ENCODE measurements around the gene NXPE3.
"Not testable (repeated sequence)": the region's sequence is repeated elsewhere in the genome, so short reads cannot be mapped to it uniquely, and the experiment has no call there.

Gene NXPE3

DNA sequence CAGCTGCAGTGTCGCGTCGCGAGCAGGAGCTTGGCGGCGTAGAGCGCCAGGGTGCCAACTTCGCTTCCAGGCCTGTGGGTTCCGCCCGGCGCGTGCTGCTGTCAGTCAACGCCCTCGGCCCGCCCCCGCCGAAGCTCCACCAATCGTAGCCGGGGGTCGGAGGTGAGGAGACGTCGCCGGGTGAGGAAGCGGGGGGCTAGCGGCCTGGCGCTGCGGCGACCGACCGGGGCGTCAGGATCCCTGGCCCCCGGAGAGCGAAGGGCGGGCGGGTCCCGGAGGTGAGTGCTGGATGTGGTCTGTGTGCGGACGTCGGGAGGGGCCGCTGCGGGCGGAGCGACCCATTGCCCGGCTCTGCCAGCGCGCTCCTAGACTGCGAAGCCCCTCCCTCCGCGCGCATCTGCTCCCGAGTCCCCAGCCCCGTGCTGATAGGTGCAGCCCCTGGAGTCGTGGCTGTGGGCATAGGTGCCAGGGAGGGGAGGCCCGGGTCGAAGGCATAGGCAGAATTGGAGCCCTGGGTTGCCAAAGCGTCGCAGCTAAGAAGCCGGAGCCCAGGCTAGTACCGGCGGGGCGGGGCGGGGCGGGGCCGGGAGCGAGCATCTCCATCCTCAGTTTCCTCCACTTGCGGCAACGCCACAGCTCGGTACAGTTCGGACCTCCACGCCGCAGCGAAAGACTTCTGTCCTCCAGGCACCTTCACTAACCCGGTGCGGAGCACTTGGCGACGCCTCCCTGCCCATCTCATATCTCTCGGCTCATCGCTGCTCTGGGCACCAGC, at the start of gene NXPE3:
Gene NXPE3, plus strand, starts transcription at position 165 of the 775 bp plus-strand sequence. CDS start 6,386 bp downstream, outside the sequence.
- no peak for DNase-seq (ENCODE audit: low read depth, low spot score)

DNA sequence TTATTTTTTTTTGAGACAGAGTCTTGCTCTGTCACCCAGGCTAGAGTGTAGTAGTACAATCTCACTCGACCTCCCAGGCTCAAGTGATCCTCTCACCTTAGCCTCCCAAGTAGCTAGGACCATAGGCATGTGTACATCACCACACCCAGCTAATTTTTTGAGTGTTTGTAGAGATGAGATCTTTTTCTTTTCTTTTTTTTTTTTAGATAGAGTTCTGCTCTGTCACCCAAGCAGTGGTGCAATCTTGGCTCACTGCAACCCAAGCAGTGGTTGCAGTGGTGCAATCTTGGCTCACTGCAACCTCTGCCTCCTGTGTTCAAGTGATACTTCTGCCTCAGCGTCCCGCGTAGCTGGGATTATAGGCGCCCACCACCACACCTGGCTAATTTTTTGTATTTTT, 49.4 kb upstream of the NXPE3 start:
- DNase-seq (ENCODE audit: low read depth, low spot score), result no peak

DNA sequence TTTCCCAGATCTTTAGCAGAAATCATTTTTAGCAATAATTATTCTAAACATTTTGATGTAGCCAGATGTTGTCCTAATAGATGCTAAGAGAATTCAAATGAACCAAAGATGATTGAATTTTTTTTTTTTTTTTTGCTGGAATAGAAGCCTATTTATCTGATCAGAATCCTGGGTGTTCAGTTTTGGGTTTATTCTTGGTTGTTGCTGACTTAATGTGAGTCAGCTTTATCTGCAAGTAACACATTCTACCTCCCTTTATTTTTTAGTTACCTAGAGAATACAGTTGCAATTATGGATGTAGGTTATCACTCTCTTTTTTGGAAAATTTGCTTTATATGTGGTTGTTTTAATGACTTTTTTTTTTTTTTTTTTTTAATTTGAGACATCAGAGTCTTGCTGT, 48.2 kb upstream of the NXPE3 start:
- no peak for DNase-seq (ENCODE audit: low read depth, low spot score)

DNA sequence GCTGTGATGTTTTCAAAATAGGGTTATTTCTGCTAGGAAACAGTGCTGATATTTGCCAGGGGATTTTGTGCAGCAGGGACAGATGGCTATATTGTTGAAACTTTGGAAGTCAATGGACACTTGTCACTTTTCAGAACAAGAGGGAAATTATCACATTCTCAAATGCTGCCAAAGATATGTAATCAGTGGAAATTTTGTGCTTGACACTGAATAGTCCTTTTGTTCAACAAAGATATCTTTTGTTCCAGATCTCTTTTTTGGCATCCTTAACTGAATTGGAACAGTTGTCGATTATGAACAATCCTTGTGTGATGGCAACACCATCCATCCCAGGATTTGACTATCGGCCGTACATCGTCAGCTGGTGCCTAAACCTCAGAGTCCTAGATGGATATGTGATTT, 46.8 kb upstream of the NXPE3 start:
- DNase-seq (ENCODE audit: low read depth, low spot score), result no peak

DNA sequence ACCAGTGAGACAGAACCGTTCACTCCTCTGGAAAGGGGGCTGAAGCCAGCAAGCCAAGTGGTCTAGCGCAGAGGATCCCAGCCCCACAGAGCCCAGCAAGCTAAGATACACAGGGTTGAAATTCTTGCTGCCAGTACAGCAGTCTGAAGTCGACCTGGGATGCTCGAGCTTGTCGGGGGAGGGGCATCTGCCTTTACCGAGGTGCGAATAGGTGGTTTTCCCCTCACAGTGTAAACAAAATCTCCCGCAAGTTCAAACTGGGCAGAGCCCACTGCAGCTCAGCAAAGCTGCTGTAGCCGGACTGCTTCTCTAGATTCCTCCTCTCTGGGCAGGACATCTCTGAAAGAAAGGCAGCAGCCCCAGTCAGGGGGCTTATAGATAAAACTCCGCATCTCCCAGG, 43.2 kb upstream of the NXPE3 start:
- DNase-seq (ENCODE audit: low read depth, low spot score), result no peak

DNA sequence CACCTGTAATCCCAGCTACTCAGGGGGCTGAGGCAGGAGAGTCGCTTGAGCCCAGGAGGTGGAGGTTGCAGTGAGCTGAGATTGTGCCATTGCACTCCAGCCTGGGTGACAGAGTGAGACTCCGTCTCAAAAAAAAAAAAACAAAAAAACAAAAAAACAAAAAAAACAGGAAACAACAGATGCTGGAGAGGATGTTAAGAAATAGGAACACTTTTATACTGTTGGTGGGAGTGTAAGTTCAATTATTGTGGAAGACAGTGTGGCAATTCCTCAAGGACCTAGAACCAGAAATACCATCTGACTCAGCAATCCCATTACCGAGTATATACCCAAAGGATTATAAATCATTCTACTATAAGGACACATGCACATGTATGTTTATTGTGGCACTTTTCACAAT, 37.1 kb upstream of the NXPE3 start:
- DNase-seq (ENCODE audit: low read depth, low spot score), result not testable (repeated sequence)

DNA sequence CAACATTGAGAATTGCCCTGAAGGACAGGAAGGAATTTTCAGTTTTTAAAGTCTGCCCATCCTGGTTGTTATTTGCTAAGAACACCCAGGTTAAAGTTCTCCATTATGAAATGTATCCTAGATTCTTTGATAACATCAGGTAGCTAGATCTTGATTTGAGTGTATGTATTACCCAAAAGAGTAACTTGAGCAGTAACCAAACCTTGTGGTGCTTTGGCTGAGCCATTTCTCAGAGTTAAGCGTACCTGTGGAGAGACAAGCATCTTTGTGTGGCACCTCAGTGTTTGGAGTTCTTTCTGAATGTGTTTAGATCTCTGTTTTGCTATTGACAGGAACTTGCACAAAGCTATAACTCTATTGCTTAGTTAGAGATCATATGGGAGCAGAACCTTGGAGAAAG, 34.2 kb upstream of the NXPE3 start:
- no peak for DNase-seq (ENCODE audit: low read depth, low spot score)

DNA sequence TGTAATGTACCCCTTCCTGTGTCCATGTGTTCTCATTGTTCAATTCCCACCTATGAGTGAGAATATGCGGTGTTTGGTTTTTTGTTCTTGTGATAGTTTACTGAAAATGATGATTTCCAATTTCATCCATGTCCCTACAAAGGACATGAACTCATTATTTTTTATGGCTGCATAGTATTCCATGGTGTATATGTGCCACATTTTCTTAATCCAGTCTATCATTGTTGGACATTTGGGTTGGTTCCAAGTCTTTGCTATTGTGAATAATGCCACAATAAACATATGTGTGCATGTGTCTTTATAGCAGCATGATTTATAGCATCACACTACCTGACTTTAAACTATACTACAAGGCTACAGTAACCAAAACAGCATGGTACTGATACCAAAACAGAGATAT, 33.1 kb upstream of the NXPE3 start:
- not testable (repeated sequence) for DNase-seq (ENCODE audit: low read depth, low spot score)

DNA sequence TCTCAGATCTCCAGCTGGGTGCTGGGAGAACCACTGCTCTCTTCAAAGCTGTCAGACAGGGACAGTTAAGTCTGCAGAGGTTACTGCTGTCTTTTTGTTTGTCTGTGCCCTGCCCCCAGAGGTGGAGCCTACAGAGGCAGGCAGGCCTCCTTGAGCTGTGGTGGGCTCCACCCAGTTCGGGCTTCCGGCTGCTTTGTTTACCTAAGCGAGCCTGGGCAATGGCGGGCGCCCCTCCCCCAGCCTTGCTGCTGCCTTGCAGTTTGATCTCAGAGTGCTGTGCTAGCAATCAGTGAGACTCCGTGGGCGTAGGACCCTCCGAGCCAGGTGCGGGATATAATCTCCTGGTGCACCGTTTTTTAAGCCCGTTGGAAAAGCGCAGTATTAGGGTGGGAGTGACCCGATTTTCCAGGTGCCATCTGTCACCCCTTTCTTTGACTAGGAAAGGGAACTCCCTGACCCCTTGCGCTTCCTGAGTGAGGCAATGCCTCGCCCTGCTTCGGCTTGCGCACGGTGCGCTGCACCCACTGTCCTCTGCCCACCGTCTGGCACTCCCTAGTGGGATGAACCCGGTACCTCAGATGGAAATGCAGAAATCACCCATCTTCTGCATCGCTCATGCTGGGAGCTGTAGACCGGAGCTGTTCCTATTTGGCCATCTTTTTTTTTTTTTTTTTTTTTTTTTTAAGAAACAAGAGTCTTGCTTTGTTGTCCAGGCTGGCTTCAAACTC, 25.5 kb upstream of the NXPE3 start:
- not testable (repeated sequence) for DNase-seq (ENCODE audit: low read depth, low spot score)

DNA sequence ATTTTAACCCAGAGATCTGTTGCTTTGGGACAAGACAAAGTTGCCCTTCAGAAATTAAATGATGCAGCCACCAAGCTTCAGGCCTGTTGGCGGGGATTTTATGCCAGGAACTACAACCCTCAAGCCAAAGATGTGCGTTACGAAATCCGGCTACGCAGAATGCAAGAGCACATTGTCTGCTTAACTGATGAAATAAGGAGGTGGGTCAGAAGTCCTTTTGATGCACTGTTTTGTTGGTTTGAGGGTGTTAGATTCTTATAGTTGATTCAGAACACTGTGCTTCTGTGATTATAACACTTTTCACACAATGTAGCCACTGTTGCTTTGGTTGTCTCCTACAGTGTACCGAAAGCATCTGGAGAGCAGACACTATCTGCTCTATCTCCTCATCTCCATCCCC, 20.8 kb upstream of the NXPE3 start:
- no peak for DNase-seq (ENCODE audit: low read depth, low spot score)

DNA sequence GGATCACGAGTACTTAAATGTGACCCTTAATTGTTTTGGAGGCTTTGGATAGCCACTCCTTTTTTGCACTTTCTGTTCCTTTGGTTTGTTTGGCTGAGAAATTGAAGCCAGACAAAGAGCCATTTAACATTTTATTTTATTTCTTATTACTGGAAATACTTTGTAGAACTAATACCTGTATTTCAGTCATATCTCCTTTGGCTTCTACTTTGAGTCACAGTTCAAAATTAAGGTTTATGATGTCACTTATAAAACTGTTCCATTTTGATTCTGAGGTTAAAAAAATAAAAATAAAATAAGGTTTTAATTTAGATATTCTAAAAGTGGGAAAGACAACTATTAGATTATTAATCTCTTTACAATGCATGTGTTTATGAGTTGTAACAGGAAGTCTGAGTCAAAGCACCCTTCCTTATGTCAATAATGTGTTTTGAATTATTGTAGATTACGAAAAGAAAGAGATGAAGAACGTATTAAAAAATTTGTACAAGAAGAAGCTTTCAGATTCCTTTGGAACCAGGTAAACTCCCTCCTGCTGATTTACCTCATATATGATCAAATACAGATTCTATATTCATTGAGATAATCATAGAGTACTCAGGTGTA, 16.9 kb upstream of the NXPE3 start:
- DNase-seq (ENCODE audit: low read depth, low spot score), result no peak

DNA sequence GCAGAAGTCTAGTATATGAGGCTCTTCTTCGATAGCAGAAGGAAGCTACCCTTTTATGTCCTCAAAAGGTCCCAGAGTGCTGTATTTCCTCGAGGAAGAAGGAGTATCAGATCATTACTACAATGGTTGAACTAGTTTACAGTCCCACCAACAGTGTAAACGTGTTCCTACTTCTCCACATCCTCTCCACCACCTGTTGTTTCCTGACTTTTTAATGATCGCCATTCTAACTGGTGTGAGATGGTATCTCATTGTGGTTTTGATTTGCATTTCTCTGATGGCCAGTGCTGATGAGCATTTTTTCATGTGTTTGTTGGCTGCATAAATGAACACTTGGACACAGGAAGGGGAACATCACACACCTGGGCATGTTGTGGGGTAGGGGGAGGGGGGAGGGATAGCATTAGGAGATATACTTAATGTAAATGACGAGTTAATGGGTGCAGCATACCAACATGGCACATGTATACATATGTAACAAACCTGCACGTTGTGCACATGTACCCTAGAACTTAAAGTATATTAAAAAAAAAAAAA, 1.2 kb upstream of the NXPE3 start:
- not testable (repeated sequence) for DNase-seq (ENCODE audit: low read depth, low spot score)

DNA sequence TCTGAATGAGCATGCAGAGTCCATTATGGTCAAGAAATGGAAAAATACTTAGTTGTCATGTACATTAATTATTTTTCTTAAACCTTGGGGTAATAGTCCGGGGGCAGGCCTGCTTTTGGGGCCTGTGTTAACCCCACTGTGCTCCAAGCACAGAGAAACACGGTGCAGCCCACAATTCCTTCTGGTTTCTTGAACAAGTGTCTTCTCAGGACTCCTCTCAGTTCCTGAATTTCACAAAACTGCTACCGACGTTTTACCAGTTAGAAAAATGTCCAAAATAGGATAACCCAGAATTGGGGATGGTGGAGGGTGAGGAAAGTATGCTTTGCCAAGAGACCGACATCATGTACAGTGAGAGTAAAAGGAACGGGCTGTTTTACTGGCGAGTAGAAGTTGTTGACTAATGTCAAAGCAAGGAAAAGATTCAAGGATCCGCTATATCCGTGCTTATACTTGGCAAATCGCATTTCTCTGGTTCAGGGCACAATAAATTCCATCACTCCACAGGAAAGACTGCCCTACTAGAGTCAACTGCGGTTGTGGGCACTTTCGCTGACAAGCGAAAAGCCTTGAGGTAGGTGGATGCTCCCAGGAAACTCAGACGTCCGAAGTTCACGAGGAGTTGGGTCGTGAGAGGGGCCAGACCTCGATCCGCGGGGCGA, 495 bp upstream of the NXPE3 start:
- no peak for DNase-seq (ENCODE audit: low read depth, low spot score)

DNA sequence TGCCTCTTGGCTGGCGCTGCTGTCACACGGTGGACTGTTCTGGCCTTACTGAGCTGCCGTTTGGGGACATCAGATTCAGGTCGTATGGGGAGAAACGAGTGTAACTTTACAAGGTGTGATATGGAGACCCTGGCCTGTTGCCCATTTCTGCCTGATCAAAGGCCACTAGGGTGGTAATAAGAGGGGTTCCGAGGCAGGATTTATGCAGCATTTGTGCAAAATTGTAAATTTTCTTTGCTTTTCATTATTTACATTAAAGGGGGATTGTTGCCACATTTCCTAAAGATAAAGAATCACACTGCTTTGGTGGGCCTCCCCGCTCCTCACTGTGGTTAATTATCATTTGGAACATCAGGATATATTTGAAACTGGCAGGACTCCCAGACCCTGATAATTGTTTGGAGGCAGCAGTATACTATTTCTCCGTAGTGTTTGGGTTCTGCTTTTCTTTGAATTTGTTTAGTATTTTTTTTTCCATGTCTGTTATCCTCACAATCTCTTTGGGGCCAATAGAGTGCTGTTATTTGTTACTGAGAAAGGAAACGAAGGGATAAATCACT, 891 bp downstream of the NXPE3 start:
- DNase-seq (ENCODE audit: low read depth, low spot score), result no peak

DNA sequence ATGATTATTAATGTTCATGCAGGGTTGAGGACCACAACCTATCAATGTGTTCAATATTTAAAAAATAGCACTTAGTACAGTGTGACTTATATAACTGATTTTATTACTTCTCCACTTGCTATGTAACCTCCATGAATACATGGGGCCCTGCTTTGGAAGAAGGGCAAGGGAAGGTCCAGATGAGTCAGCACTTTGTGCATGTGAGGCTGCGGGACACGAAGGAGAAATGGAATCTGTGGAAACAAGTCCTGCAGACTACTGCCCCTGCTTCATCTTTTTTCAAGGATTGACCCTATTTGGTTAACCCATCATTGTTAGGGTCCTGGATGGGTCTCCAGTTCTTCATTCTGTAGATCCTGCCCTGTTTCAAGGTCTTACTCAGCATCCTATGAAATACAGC, 1.6 kb downstream of the NXPE3 start:
- DNase-seq (ENCODE audit: low read depth, low spot score), result peak; percentile 33

DNA sequence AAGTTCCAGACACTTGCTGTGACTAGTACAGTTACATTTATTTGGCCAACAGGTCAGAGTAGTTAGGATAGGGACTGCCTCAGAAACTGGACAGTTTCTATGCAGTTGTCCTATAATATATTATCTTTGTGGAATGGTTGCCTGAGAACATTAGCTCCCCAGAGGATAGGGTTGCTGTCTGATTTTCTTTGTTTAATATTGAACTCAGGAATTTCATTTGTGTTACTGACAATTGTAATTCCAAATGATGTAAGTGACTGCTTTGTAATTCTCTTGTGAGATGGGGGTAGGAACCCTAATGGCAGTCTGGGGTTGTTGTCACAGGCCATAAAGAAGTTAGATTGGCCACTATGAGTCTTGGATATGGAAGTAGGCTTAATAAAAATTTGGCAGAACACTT, 2.2 kb downstream of the NXPE3 start:
- no peak for DNase-seq (ENCODE audit: low read depth, low spot score)

DNA sequence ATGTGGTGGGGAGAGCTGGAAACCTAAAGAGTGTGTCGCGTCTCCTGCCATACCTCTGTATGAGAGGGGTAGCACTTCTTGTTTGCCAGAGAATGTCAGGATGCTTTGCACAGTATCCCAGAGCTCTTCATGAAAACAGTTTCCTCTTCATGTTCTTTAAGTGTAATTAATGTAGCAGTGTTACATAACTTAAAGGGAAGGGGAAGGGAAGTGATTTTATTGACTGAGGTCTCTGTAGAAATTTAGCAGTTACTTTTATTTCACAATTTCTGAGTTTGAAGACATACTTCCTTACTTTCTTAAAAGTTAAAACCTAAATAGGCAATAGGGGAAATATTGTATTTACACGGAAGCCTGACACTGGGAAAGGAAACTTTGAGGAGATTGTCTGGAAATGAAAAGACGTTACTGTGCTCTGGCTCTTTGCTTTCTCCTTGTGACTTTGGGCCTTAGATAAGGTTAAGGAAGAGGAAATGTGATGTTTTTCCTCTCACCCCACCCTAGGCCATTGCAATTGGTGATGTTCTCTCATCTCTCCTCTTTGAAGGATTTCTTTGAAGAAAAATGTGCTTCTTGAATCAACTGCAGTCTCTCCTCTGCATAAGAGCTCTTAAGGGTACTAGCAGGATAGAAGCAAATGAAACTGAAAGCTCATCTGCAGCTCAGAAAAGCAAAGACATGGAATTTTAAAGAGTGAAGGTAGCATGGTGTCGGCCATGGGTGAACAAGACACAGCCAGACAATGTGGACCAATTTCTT, 6.0 kb downstream of the NXPE3 start:
- no peak for DNase-seq (ENCODE audit: low read depth, low spot score)

DNA sequence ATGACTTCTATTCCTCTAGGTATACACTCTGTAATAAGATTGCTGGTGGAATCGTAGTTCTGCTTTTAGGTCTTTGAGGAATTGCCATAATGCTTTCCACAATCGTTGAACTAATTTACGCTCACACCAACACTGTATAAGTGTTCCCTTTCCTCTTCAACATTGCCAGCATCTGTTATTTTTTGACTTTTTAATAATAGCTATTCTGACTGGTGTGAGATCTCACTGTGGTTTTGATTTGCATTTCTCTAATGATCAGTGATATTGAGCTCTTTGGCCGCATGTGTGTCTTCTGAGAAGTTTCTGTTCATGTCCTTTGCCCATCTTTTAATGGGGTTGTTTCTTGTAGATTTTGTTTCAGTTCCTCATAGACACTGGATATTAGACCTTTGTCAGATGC, 12.8 kb downstream of the NXPE3 start:
- no peak for DNase-seq (ENCODE audit: low read depth, low spot score)

DNA sequence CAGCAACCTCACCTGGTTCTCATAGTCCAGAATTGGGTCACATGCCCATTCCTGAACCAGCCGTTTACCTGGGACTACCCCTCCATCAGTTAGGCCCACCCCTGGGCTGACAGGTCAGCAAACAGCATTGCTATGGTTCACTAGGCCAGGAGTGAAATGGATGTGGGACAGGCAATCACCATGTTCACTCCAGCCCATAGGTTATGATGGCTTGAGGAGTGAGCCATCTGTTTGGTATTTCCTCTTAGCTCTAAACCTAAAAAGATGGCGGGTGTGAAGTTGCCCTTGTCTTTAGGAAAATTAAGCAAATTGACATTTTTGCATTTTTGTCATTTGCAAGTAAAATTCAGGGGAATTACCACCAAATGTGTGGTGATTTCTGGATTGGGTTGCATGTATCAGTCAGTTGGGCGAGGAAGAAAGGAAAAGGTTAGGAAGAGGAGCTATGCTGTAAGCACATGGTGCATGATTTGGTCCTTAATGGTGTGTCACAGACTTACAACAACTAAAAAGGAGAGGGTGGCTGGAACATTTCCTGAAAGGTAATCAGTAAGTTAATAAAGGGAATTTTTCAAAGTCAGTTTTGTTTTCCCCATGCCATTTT, 17.2 kb downstream of the NXPE3 start:
- DNase-seq (ENCODE audit: low read depth, low spot score), result no peak

DNA sequence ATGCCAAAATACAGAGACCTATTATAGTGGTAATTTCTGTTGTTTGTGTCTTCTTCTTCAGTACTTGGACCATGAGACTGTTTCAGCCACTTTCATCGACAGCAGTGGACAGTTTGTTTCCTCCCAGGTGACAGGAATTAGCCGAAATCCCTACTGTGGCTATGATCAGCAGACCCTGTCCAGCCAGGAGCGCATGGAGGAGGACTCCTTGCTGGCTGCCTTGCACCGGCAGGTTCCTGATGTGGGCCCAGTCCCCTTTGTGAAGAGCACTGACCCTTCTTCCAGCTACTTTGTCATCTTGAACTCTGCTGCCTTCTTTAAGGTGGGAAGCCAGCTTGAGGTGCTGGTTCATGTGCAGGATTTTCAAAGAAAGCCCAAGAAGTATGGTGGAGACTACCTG, 22.2 kb downstream of the NXPE3 start:
- no peak for DNase-seq (ENCODE audit: low read depth, low spot score)

DNA sequence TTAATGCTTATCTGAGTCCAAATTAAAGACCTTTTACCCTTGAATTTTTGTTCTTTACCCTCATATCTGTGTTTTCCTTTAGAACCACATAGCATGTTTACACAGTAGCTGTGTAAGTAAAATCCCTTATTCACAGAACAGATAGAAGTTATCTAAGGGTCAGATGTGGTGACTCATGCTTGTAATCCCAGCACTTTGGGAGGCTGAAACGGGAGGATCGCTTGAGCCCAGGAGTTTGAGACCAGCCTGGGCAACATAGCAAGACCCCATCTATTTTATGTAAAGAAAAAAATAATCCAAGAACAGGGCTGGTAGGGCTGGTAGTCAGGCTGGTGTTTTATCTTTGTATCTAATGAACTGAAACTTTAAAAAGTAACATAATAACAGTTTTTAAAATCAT, 23.2 kb downstream of the NXPE3 start:
- DNase-seq (ENCODE audit: low read depth, low spot score), result no peak
